SK-N-SH treated with all-trans-retinoic acid at 6 μM for 48 hours (cell line): Measurements from ENCODE around the gene JADE3.

ENCODE experiments used
- ARNTL ChIP-seq: fragments of 450-650 bp; formaldehyde crosslinking; IDR thresholded peaks from 2 replicates; pipeline ENCODE4 v1.5.0; 2020; ENCODE audit warnings: low read depth, mild to moderate bottlenecking, moderate library complexity, borderline replicate concordance
- CSDC2 ChIP-seq: fragments of 250-450 bp; sonication (Bioruptor Pico); IDR thresholded peaks from 2 replicates; pipeline ENCODE4 v1.5.0; 2020; ENCODE audit warnings: mild to moderate bottlenecking, moderate library complexity
- GLIS3 ChIP-seq: fragments of 250-450 bp; sonication (Bioruptor Pico); IDR thresholded peaks from 2 replicates; pipeline ENCODE4 v1.5.0; 2020; ENCODE audit warnings: mild to moderate bottlenecking, moderate library complexity
- ISL1 ChIP-seq: fragments of 250-450 bp; sonication (Bioruptor Pico); IDR thresholded peaks from 2 replicates; pipeline ENCODE4 v2.1.2; 2022; ENCODE audit warnings: mild to moderate bottlenecking, moderate library complexity
- PATZ1 ChIP-seq: fragments of 250-450 bp; sonication (Bioruptor Pico); IDR thresholded peaks from 2 replicates; pipeline ENCODE4 v1.8.0; 2020; ENCODE audit warnings: mild to moderate bottlenecking, moderate library complexity, borderline replicate concordance
- PPARA ChIP-seq: fragments of 250-450 bp; sonication (Bioruptor Pico); IDR thresholded peaks from 2 replicates; pipeline ENCODE4 v1.5.0; 2020; ENCODE audit warnings: mild to moderate bottlenecking, borderline replicate concordance

- no peak for TF ChIP-seq ISL1 (CRISPR knock-in tag)
- no peak for TF ChIP-seq PATZ1 (CRISPR knock-in tag)
- no peak for TF ChIP-seq GLIS3
- TF ChIP-seq CSDC2, result no peak
- TF ChIP-seq ARNTL (CRISPR knock-in tag), result no peak
- TF ChIP-seq PPARA (CRISPR knock-in tag), result no peak
Measured at GRCh38 chrX:46916273-46916672, 4.1 kb downstream of the JADE3 start.
